Endothelial cell of umbilical vein (primary cell): ENCODE measurements around the gene FOXF1. TPM values are rescaled to one million over a fixed set of nuclear protein-coding genes. Genes with fewer than 3 reads are reported as not detected.

ENCODE experiments used
- BruUV-seq: library from RNA; stranded (reverse); fragments of 400-500 nt; replicated peaks from 2 replicates; lab custom pipeline; 2021; lab: Mats Ljungman, UMichigan
- CTCF ChIA-PET: fragments of 300-600, 350-600 bp; sonication (Branson Sonifier 250); formaldehyde crosslinking; loops from one replicate; lab custom pipeline; 2021; ENCODE audit warnings: antibody characterized with exemption, inconsistent platforms; lab: Charles Lee
- POLR2A ChIA-PET: fragments of 300-600, 350-600 bp; sonication (Branson Sonifier 250); formaldehyde crosslinking; loops from one replicate; lab custom pipeline; 2021; ENCODE audit warnings: antibody characterized with exemption, inconsistent platforms; lab: Charles Lee
- DNase-seq: peaks from one replicate; pipeline ENCODE4 v3.0.0-alpha.2; 2011; ENCODE audit warnings: low read depth, low spot score
- FAIRE-seq: peaks from 2 replicates; lab custom pipeline; 2011; peaks lifted over from hg19 to GRCh38; lab: Jason Lieb, UNC
- H2AFZ ChIP-seq: 2 replicates; pipeline ENCODE4 v1.6.0; 2012; ENCODE audit warnings: low read depth, low read length, control low read depth, inconsistent platforms
- H3K27ac ChIP-seq: 2 replicates; pipeline ENCODE4 v1.5.1; 2011; ENCODE audit warnings: low read depth, mild to moderate bottlenecking, control low read depth, low read length, moderate library complexity; ENCODE audit not compliant: insufficient read depth
- H3K27me3 ChIP-seq, 2 experiments: 2 replicates each; pipeline versions ENCODE4 v1.6.0 to v1.6.1; 2011; ENCODE audit warnings: low read length in 2 of 2, mixed read lengths in 1 of 2; ENCODE audit not compliant: control insufficient read depth in 2 of 2, insufficient read depth in 2 of 2
- H3K36me3 ChIP-seq, 2 experiments: 2 replicates in 1 of 2; 3 replicates in 1 of 2; pipeline ENCODE4 v1.5.1; 2011; ENCODE audit warnings: low read length in 2 of 2, mild to moderate bottlenecking in 1 of 2, moderate library complexity in 1 of 2; ENCODE audit not compliant: control insufficient read depth in 2 of 2, insufficient read depth in 2 of 2; ENCODE audit errors: extremely low read depth in 1 of 2
- H3K4me1 ChIP-seq: 3 replicates; pipeline ENCODE4 v1.5.1; 2011; ENCODE audit warnings: mild to moderate bottlenecking, low read length; ENCODE audit not compliant: control insufficient read depth, insufficient read depth; ENCODE audit errors: extremely low read depth
- H3K4me2 ChIP-seq: 2 replicates; pipeline ENCODE4 v1.6.1; 2011; ENCODE audit warnings: low read length, control low read depth, mixed read lengths; ENCODE audit not compliant: insufficient read depth
- H3K4me3 ChIP-seq, 3 experiments: fragments of 200-600 bp in 1 of 3; sonication (generic), shearing (Covaris generic) in 1 of 3; replicated peaks in 1 of 3; 2 replicates each; pipeline ENCODE4 v1.5.1; 2011 to 2016; ENCODE audit warnings: control low read depth in 3 of 3, low read length in 3 of 3, mild to moderate bottlenecking in 2 of 3, inconsistent platforms in 1 of 3, low read depth in 1 of 3, moderate library complexity in 1 of 3; ENCODE audit not compliant: insufficient read depth in 1 of 3
- H3K79me2 ChIP-seq: 2 replicates; pipeline ENCODE4 v1.6.0; 2012; ENCODE audit warnings: low read length, inconsistent platforms; ENCODE audit not compliant: control insufficient read depth, insufficient read depth
- H3K9ac ChIP-seq: replicated peaks from 2 replicates; pipeline ENCODE3; 2011; ENCODE audit warnings: low read length, control low read depth; ENCODE audit not compliant: insufficient read depth; ENCODE audit errors: extremely low read depth
- H3K9me1 ChIP-seq: replicated peaks from 3 replicates; pipeline ENCODE4 v1.6.0; 2011; ENCODE audit warnings: mild to moderate bottlenecking, low read length; ENCODE audit not compliant: control insufficient read depth, insufficient read depth; ENCODE audit errors: extremely low read depth
- H3K9me3 ChIP-seq: replicated peaks from 2 replicates; pipeline ENCODE4 v1.5.1; 2012; ENCODE audit warnings: low read length, inconsistent platforms; ENCODE audit not compliant: control insufficient read depth, insufficient read depth
- H4K20me1 ChIP-seq: replicated peaks from 2 replicates; pipeline ENCODE3; 2011; ENCODE audit warnings: mild to moderate bottlenecking, low read length; ENCODE audit not compliant: control insufficient read depth, insufficient read depth; ENCODE audit errors: extremely low read depth
- CTCF ChIP-seq, 2 donors: IDR thresholded peaks; 1 replicate in 1 of 2; 2 replicates in 1 of 2; pipeline ENCODE4 v1.5.1; 2011; ENCODE audit warnings: low read length in 2 of 2, mild to moderate bottlenecking in 2 of 2, moderate library complexity in 2 of 2, control low read depth in 1 of 2, inconsistent platforms in 1 of 2, low read depth in 1 of 2; ENCODE audit not compliant: insufficient read depth in 1 of 2; ENCODE audit errors: extremely low read depth in 1 of 2
- EZH2 ChIP-seq: IDR thresholded peaks from 2 replicates; pipeline ENCODE4 v1.6.1; 2012; ENCODE audit warnings: borderline replicate concordance, low read depth, mild to moderate bottlenecking, moderate library complexity, low read length, inconsistent platforms; ENCODE audit not compliant: severe bottlenecking
- FOS ChIP-seq: IDR thresholded peaks from 2 replicates; pipeline ENCODE4 v1.6.1; 2011; ENCODE audit warnings: mild to moderate bottlenecking, low read length, moderate library complexity, borderline replicate concordance; ENCODE audit not compliant: insufficient read depth
- GATA2 ChIP-seq: IDR thresholded peaks from 2 replicates; pipeline ENCODE4 v1.7.0; 2011; ENCODE audit warnings: low read depth, mild to moderate bottlenecking, moderate library complexity, mixed read lengths, low read length; ENCODE audit not compliant: insufficient read length, insufficient read depth
- JUN ChIP-seq: IDR thresholded peaks from 2 replicates; pipeline ENCODE4 v1.6.1; 2011; ENCODE audit warnings: borderline replicate concordance, low read depth; ENCODE audit not compliant: insufficient read length, insufficient read depth
- MAX ChIP-seq: IDR thresholded peaks from 2 replicates; pipeline ENCODE4 v1.6.1; 2011; ENCODE audit not compliant: insufficient read depth, insufficient read length
- MYC ChIP-seq: IDR thresholded peaks from one replicate; pipeline ENCODE4 v1.6.1; 2011; ENCODE audit warnings: mild to moderate bottlenecking, low read depth, low read length
- POLR2A ChIP-seq: IDR thresholded peaks from 2 replicates; pipeline ENCODE4 v1.6.1; 2012; ENCODE audit warnings: low read depth, mild to moderate bottlenecking, control low read depth, low read length
- POLR2AphosphoS5 ChIP-seq: IDR thresholded peaks from 2 replicates; pipeline ENCODE4 v1.6.1; 2012; ENCODE audit warnings: low read depth, mild to moderate bottlenecking, control low read depth, low read length, moderate library complexity; ENCODE audit not compliant: insufficient read depth
- dilution Hi-C: fragments of 300-500 bp; cut with MboI; formaldehyde crosslinking; loops from one replicate; pipeline ENCODE4 v1.15.0; 2019; ENCODE audit warnings: low sequenced_read_pairs; ENCODE audit not compliant: extremely low pct_ligation_motif_present
- intact Hi-C: fragments of 100-400 bp; cut with micrococcal nuclease; formaldehyde crosslinking; loops from one replicate; pipeline ENCODE4 v1.10.0; 2022
- polyA plus RNA-seq, 4 experiments: library from polyadenylated mRNA; depleted of rRNA in 3 of 4; stranded (reverse) in 3 of 4; unstranded in 1 of 4; fragments of >200 nt; gene quantifications; 2 replicates each; pipeline versions ENCODE4 v1.2.1 to v1.2.3, GENCODE V29; 2011 to 2012; ENCODE audit warnings: missing spikeins in 1 of 4
- total RNA-seq: library from RNA; stranded (reverse); gene quantifications from 2 replicates; pipeline ENCODE4 v1.2.3, GENCODE V29; 2021

Gene FOXF1
- total and polyA plus RNA-seq, 2 donors (not counting 3 experiments of a cell fraction or from before 2014, with no cell fraction given): 1.0 to 1.1 TPM

- H3K4me1 ChIP-seq: no peaks in the 10 kb centered on the region
- no peak overlapping the region for H3K9ac ChIP-seq
- peaks cover 5 to 29% of the 10 kb centered on the region in 2 experiments for H3K36me3 ChIP-seq
- H3K27me3 ChIP-seq: no peaks in the 10 kb centered on the region
- POLR2A ChIA-PET: no interaction called here
- intact Hi-C loops: no loop called here
- H3K9me1 ChIP-seq: no peaks in the 10 kb centered on the region
- dilution Hi-C loops: no loop called here
- no peak overlapping the region for H3K4me2 ChIP-seq
- TF ChIP-seq POLR2AphosphoS5 (no peak), CTCF (IDR thresholded peaks at IDR 0.05; ENCODE audit: extremely low read depth in 1 of 2, insufficient read depth in 1 of 2, low read depth in 1 of 2, low read length in 2 of 2) (no peak), MAX (no peak), GATA2 (no peak), EZH2 (no peak), FOS (no peak), MYC (no peak), POLR2A (no peak), JUN (no peak)
- DNase-seq (no peak), FAIRE-seq (no peak)
- BruUV-seq: no TSS peak
- H4K20me1 ChIP-seq: no peaks in the 10 kb centered on the region
- H3K79me2 ChIP-seq: no peaks in the 10 kb centered on the region
- H3K9me3 ChIP-seq: no peaks in the 10 kb centered on the region
- H2AFZ ChIP-seq: no peak overlapping the region
- no peak overlapping the region for H3K4me3 ChIP-seq
- H3K27ac ChIP-seq: no peak overlapping the region
- CTCF ChIA-PET: interaction anchor here (0.6 kb wide), 1 partner anchor 9 kb away, joined by 3 read pairs; no protein-coding TSS in a partner anchor
These were observed 35.2 kb downstream of the FOXF1 start for GRCh38 chr16:86545481-86545880.
